ENCODE data around the gene ZNF213. TPM values are rescaled to one million over a fixed set of nuclear protein-coding genes. Genes with fewer than 3 reads are reported as not detected.

ZNF213 gene
- total and polyA plus RNA-seq, 12 donors, result 2.6 to 19.5 (median 12.2) TPM

- no peak for TF ChIP-seq CTCF (IDR thresholded peaks at IDR 0.05)
- no peak for TF ChIP-seq POLR2A (IDR thresholded peaks at IDR 0.05)
- DNase-seq, result no peak
- H3K4me3 ChIP-seq, result no peak overlapping the region
- H3K9me3 ChIP-seq (replicated peaks in 1 of 3), result no peaks in the 10 kb centered on the region
- no peaks in the 10 kb centered on the region for H3K36me3 ChIP-seq (replicated peaks in 1 of 2)
- H3K4me1 ChIP-seq (replicated peaks in 1 of 2), result peaks cover 0 to 38% of the 10 kb centered on the region in 2 donors
- H3K27ac ChIP-seq, result peak overlapping the region in 2 of 5 donors; percentile 82 to 83
- 80 to 97% (median 94%) methylated on average over 1 to 6 of the region's 6 CpGs for WGBS, 4 donors
- intact Hi-C loops (cut with DNase I), result no loop called here
- H3K27me3 ChIP-seq, result no peaks in the 10 kb centered on the region
Measured at GRCh38 chr16:3149193-3149530, 14.3 kb downstream of the ZNF213 start.

- Histone ChIP-seq H3K36me3 (replicated peaks in 1 of 2) (no peaks in the 10 kb centered on the region), H3K4me3 (peak overlapping the region in 2 of 4 donors; percentile 23 to 53), H3K27me3 (no peaks in the 10 kb centered on the region), H3K27ac (peak overlapping the region in 3 of 5 donors; percentile 46 to 83 (median 82)), H3K9me3 (replicated peaks in 1 of 3) (no peaks in the 10 kb centered on the region), H3K4me1 (replicated peaks in 1 of 2) (peaks cover 0 to 32% of the 10 kb centered on the region in 2 donors)
- DNase-seq, result peak in 6 of 7 donors; percentile 49 to 78 (median 63)
- TF ChIP-seq POLR2A (IDR thresholded peaks at IDR 0.05), result no peak
- peak in 1 of 6 experiments; percentile 22 for TF ChIP-seq CTCF (IDR thresholded peaks at IDR 0.05)
- WGBS, 4 donors, result 20 to 25% (median 23%) methylated on average over 6 to 41 of the region's 41 CpGs
- intact Hi-C loops (cut with DNase I), result no loop called here
Measured at GRCh38 chr16:3149630-3150345, 15.0 kb downstream of the ZNF213 start.

GRCh38 chr16:3150346-3151218 is 15.8 kb downstream of the ZNF213 start:
- H3K27ac ChIP-seq, result peak overlapping the region in 3 of 5 donors; percentile 66 to 83 (median 82)
- H3K36me3 ChIP-seq (replicated peaks in 1 of 2), result no peaks in the 10 kb centered on the region
- no peaks in the 10 kb centered on the region for H3K9me3 ChIP-seq (replicated peaks in 1 of 3)
- peaks cover 0 to 26% of the 10 kb centered on the region in 2 donors for H3K4me1 ChIP-seq (replicated peaks in 1 of 2)
- peak; percentile 93 to 99 (median 96) for DNase-seq
- no peaks in the 10 kb centered on the region for H3K27me3 ChIP-seq
- intact Hi-C loops (cut with DNase I), result no loop called here
- 1 to 3% (median 2%) methylated on average over 27 to 62 of the region's 62 CpGs for whole genome bisulfite sequencing, 4 donors
- no peak for TF ChIP-seq POLR2A (IDR thresholded peaks at IDR 0.05)
- TF ChIP-seq CTCF (IDR thresholded peaks at IDR 0.05), result no peak
- H3K4me3 ChIP-seq, result peak overlapping the region in 2 of 4 donors; percentile 23 to 53

GRCh38 chr16:3152027-3152276 is 17.1 kb downstream of the ZNF213 start:
- intact Hi-C loops (cut with DNase I), result no loop called here
- peaks cover 0 to 24% of the 10 kb centered on the region in 2 donors for H3K4me1 ChIP-seq (replicated peaks in 1 of 2)
- no peaks in the 10 kb centered on the region for H3K27me3 ChIP-seq
- WGBS, 4 donors, result 3 to 5% (median 4%) methylated on average over 15 of the region's 15 CpGs
- H3K36me3 ChIP-seq (replicated peaks in 1 of 2), result no peaks in the 10 kb centered on the region
- peak overlapping the region in 1 of 4 donors; percentile 30 for H3K4me3 ChIP-seq
- no peaks in the 10 kb centered on the region for H3K9me3 ChIP-seq (replicated peaks in 1 of 3)
- no peak for DNase-seq
- TF ChIP-seq CTCF (IDR thresholded peaks at IDR 0.05), result no peak
- TF ChIP-seq POLR2A (IDR thresholded peaks at IDR 0.05), result no peak
- peak overlapping the region in 1 of 5 donors; percentile 74 for H3K27ac ChIP-seq

All from adrenal gland (tissue), 12 donors.